A673 (cell line): ENCODE data around the gene SF3B1. TPM values are rescaled to one million over a fixed set of nuclear protein-coding genes. Genes with fewer than 3 reads are reported as not detected.
"Not testable (repeated sequence)": the region's sequence is repeated elsewhere in the genome, so short reads cannot be mapped to it uniquely, and the experiment has no call there.

Experiments used
- BruUV-seq: library from RNA; stranded (reverse); fragments of 400-500 nt; replicated peaks from 2 replicates; lab custom pipeline; 2021; lab: Mats Ljungman, UMichigan
- CTCF ChIA-PET: fragments of 300-600 bp; sonication (Branson Sonifier 250); formaldehyde crosslinking; loops from one replicate; lab custom pipeline; 2022; ENCODE audit warnings: antibody characterized with exemption; lab: Charles Lee
- POLR2A ChIA-PET: fragments of 300-600 bp; sonication (Branson Sonifier 250); formaldehyde crosslinking; loops from one replicate; lab custom pipeline; 2022; ENCODE audit warnings: antibody characterized with exemption; ENCODE audit not compliant: low non-redundant PET; lab: Charles Lee
- DNase-seq: peaks from one replicate; pipeline ENCODE4 v3.0.0-alpha.2; 2015; ENCODE audit warnings: low spot score
- H3K27ac ChIP-seq: fragments of 200-600 bp; sonication (generic); 2 replicates; pipeline ENCODE4 v1.5.1; 2016; ENCODE audit warnings: mixed run types, low read depth, mild to moderate bottlenecking, mixed read lengths, antibody characterized with exemption, low read length; ENCODE audit not compliant: poor library complexity, severe bottlenecking
- H3K27me3 ChIP-seq: fragments of 200-600 bp; sonication (generic); replicated peaks from 2 replicates; pipeline ENCODE4 v1.6.1; 2017; ENCODE audit warnings: mixed run types, low read depth, mild to moderate bottlenecking, mixed read lengths, antibody characterized with exemption, low read length; ENCODE audit not compliant: insufficient read depth, poor library complexity
- H3K36me3 ChIP-seq: fragments of 200-600 bp; sonication (generic); 2 replicates; pipeline ENCODE4 v1.6.1; 2016; ENCODE audit warnings: mixed run types, mild to moderate bottlenecking, mixed read lengths, antibody characterized with exemption, low read length; ENCODE audit not compliant: insufficient read depth, poor library complexity, severe bottlenecking
- H3K4me1 ChIP-seq: fragments of 200-600 bp; sonication (generic); 2 replicates; pipeline ENCODE4 v1.6.1; 2017; ENCODE audit warnings: mixed run types, mild to moderate bottlenecking, mixed read lengths, antibody characterized with exemption, low read length; ENCODE audit not compliant: insufficient read depth, poor library complexity, severe bottlenecking
- H3K4me3 ChIP-seq: fragments of 200-600 bp; sonication (generic); 2 replicates; pipeline ENCODE4 v1.5.1; 2016; ENCODE audit warnings: low read depth, mixed run types, mild to moderate bottlenecking, mixed read lengths, low read length; ENCODE audit not compliant: poor library complexity, severe bottlenecking
- H3K9me3 ChIP-seq: fragments of 200-600 bp; sonication (generic); 2 replicates; pipeline ENCODE4 v1.6.1; 2016; ENCODE audit warnings: mixed run types, low read depth, mild to moderate bottlenecking, mixed read lengths, antibody characterized with exemption, low read length; ENCODE audit not compliant: poor library complexity, severe bottlenecking
- EZH2 ChIP-seq: fragments of 200-600 bp; sonication (generic); IDR thresholded peaks from 2 replicates; pipeline ENCODE4 v1.6.1; 2017; ENCODE audit warnings: borderline replicate concordance, low read depth, mild to moderate bottlenecking, mixed read lengths, antibody characterized with exemption, low read length; ENCODE audit not compliant: poor library complexity, severe bottlenecking
- intact Hi-C: fragments of 100-400 bp; cut with micrococcal nuclease; formaldehyde crosslinking; loops from one replicate; pipeline ENCODE4 v1.10.0; 2022; ENCODE audit not compliant: unreplicated experiment
- total RNA-seq: library from RNA; stranded (reverse); gene quantifications from 2 replicates; pipeline ENCODE4 v1.2.3, GENCODE V29; 2021
- TF ChIP-seq, protein P1 (sequence below): fragments of 300-800, 200-600 bp; sonication (generic); conservative IDR thresholded peaks from 2 replicates; pipeline ENCODE4 v1.5.1; 2017; ENCODE audit warnings: low read depth, mild to moderate bottlenecking, antibody characterized with exemption, low read length, moderate library complexity, mixed read lengths

The SF3B1 gene
- total RNA-seq, 1 experiment from 2014 or later: 287 TPM

- DNase-seq: no peak
These were observed 62.2 kb downstream of the SF3B1 start for GRCh38 chr2:197372592-197372991.

DNA sequence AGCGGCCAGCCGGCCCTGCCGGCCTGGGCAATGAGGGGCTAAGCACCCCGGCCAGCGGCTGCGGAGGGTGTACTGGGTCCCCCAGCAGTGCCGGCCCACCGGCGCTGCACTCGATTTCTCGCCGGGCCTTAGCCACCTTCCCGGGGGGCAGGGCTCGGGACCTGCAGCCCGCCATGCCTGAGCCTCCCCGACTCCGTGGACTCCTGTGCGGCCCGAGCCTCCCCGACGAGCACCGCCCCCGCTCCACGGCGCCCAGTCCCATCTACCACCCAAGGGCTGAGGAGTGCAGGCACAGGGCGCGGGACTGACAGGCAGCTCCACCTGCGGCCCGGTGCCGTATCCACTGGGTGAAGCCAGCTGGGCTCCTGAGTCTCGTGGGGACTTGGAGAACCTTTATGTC is 64.2 kb downstream of the SF3B1 start:
- CTCF ChIA-PET, POLR2A ChIA-PET: not testable (repeated sequence)

More at GRCh38 chr2:197372592-197372991, 62.2 kb downstream of the SF3B1 start:
- BruUV-seq: no TSS peak
- Histone ChIP-seq H3K27ac (no peak overlapping the region), H3K4me1 (peaks cover 7% of the 10 kb centered on the region), H3K9me3 (no peaks in the 10 kb centered on the region), H3K36me3 (no peaks in the 10 kb centered on the region), H3K27me3 (no peaks in the 10 kb centered on the region), H3K4me3 (no peak overlapping the region)
- no peak for TF ChIP-seq EZH2
- TF ChIP-seq, protein P1, sequence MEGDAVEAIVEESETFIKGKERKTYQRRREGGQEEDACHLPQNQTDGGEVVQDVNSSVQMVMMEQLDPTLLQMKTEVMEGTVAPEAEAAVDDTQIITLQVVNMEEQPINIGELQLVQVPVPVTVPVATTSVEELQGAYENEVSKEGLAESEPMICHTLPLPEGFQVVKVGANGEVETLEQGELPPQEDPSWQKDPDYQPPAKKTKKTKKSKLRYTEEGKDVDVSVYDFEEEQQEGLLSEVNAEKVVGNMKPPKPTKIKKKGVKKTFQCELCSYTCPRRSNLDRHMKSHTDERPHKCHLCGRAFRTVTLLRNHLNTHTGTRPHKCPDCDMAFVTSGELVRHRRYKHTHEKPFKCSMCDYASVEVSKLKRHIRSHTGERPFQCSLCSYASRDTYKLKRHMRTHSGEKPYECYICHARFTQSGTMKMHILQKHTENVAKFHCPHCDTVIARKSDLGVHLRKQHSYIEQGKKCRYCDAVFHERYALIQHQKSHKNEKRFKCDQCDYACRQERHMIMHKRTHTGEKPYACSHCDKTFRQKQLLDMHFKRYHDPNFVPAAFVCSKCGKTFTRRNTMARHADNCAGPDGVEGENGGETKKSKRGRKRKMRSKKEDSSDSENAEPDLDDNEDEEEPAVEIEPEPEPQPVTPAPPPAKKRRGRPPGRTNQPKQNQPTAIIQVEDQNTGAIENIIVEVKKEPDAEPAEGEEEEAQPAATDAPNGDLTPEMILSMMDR: no peak
- ChIA-PET POLR2A (no interaction called here), CTCF (no interaction called here)
- intact Hi-C loops: loop anchor here (10.0 kb wide), 1 partner anchor 448 kb away; the partner anchor contains the start of gene PGAP1

DNA sequence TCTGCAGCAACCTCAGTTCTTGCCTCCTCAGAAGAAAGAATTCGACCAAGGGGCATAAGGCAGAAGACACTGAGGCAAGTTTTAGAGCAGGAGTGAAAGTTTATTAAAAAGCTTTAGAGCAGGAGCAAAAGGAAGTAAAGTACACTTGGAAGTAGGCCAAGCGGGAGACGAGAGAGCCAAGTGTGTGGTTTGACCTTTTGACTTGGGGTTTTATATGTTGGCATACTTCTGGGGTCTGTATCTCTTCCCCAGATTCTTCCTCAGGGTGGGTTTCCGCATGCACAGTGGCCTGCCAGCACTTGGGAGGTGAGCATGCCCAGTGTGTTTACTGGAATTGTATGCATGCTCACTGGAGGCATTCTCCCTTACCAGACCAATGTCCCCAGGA is 64.9 kb downstream of the SF3B1 start:
- Histone ChIP-seq H3K27ac (no peak overlapping the region), H3K9me3 (no peaks in the 10 kb centered on the region), H3K27me3 (no peaks in the 10 kb centered on the region), H3K4me1 (peaks cover 7% of the 10 kb centered on the region), H3K4me3 (no peak overlapping the region), H3K36me3 (no peaks in the 10 kb centered on the region)
- no TSS peak for BruUV-seq
- intact Hi-C loops: loop anchor here (10.0 kb wide), 1 partner anchor 445 kb away; the partner anchor contains the start of gene PGAP1
- DNase-seq: no peak
- CTCF ChIA-PET: no interaction called here
- POLR2A ChIA-PET: no interaction called here
- TF ChIP-seq EZH2: no peak
- TF ChIP-seq, protein P1: no peak

More for the DNA sequence above, 64.2 kb downstream of the SF3B1 start:
- not testable (repeated sequence) for H3K9me3 ChIP-seq, H3K4me1 ChIP-seq, H3K27me3 ChIP-seq, H3K36me3 ChIP-seq, H3K27ac ChIP-seq, DNase-seq, BruUV-seq, H3K4me3 ChIP-seq
- intact Hi-C loops: loop anchor here (10.0 kb wide), 1 partner anchor 446 kb away; the partner anchor contains the start of gene PGAP1
